H9 (cell line): ENCODE results near the gene TMEM44. TPM values are rescaled to one million over a fixed set of nuclear protein-coding genes. Genes with fewer than 3 reads are reported as not detected.
A peak's percentile ranks its signal among the peaks of the same experiment; 100 is the strongest.

Source experiments
- DNase-seq: peaks from one replicate; pipeline ENCODE4 v3.0.0-alpha.2; 2017
- H2AFZ ChIP-seq: one replicate; pipeline ENCODE4 v1.6.1; 2013; ENCODE audit warnings: mild to moderate bottlenecking, low read length, control low read depth, moderate library complexity
- H2AK5ac ChIP-seq: 2 replicates; pipeline ENCODE4 v1.6.1; 2013; ENCODE audit warnings: low read length, control low read depth, mixed read lengths; ENCODE audit not compliant: insufficient read length
- H2BK120ac ChIP-seq: one replicate; pipeline ENCODE4 v1.6.1; 2013; ENCODE audit warnings: low read depth, mild to moderate bottlenecking, low read length, control low read depth, inconsistent platforms; ENCODE audit not compliant: poor library complexity, severe bottlenecking
- H2BK12ac ChIP-seq: 2 replicates; pipeline ENCODE4 v1.6.1; 2013; ENCODE audit warnings: low read length, control low read depth, mixed read lengths, low read depth; ENCODE audit not compliant: insufficient read length
- H2BK15ac ChIP-seq: 2 replicates; pipeline ENCODE4 v1.6.1; 2013; ENCODE audit warnings: low read depth, low read length, control low read depth
- H2BK20ac ChIP-seq: one replicate; pipeline ENCODE4 v1.6.1; 2013; ENCODE audit warnings: low read depth, mild to moderate bottlenecking, low read length, control low read depth, inconsistent platforms; ENCODE audit not compliant: poor library complexity, severe bottlenecking
- H2BK5ac ChIP-seq: 2 replicates; pipeline ENCODE4 v1.6.1; 2013; ENCODE audit warnings: low read length, control low read depth, mixed read lengths; ENCODE audit not compliant: insufficient read length
- H3K14ac ChIP-seq: 2 replicates; pipeline ENCODE4 v1.6.1; 2013; ENCODE audit warnings: low read length, control low read depth; ENCODE audit not compliant: insufficient read depth
- H3K18ac ChIP-seq: 2 replicates; pipeline ENCODE4 v1.6.1; 2013; ENCODE audit warnings: low read depth, mild to moderate bottlenecking, mixed read lengths, low read length, control low read depth; ENCODE audit not compliant: insufficient read length
- H3K23ac ChIP-seq: 2 replicates; pipeline ENCODE4 v1.6.1; 2013; ENCODE audit warnings: low read length, control low read depth, mixed read lengths, low read depth; ENCODE audit not compliant: insufficient read length
- H3K23me2 ChIP-seq: 2 replicates; pipeline ENCODE4 v1.6.1; 2013; ENCODE audit warnings: low read depth, mild to moderate bottlenecking, mixed read lengths, low read length, control low read depth; ENCODE audit not compliant: insufficient read length, poor library complexity, severe bottlenecking
- H3K27ac ChIP-seq: 2 replicates; pipeline ENCODE4 v1.5.1; 2013; ENCODE audit warnings: low read length, control low read depth, mixed read lengths, low read depth; ENCODE audit not compliant: insufficient read length
- H3K27me3 ChIP-seq: 2 replicates; pipeline ENCODE4 v1.6.1; 2013; ENCODE audit warnings: low read length, control low read depth, inconsistent platforms; ENCODE audit not compliant: insufficient read depth
- H3K4ac ChIP-seq: 2 replicates; pipeline ENCODE4 v1.6.1; 2013; ENCODE audit warnings: low read depth, mild to moderate bottlenecking, control low read depth, inconsistent platforms, low read length, moderate library complexity
- H3K4me1 ChIP-seq: 2 replicates; pipeline ENCODE4 v1.6.1; 2013; ENCODE audit warnings: low read length, control low read depth, inconsistent platforms; ENCODE audit not compliant: insufficient read depth
- H3K4me2 ChIP-seq: 2 replicates; pipeline ENCODE4 v1.6.1; 2013; ENCODE audit warnings: low read length, control low read depth, mixed read lengths; ENCODE audit not compliant: insufficient read length, insufficient read depth
- H3K56ac ChIP-seq: 2 replicates; pipeline ENCODE4 v1.6.1; 2013; ENCODE audit warnings: low read depth, mild to moderate bottlenecking, mixed read lengths, low read length, control low read depth; ENCODE audit not compliant: insufficient read length
- H3K79me1 ChIP-seq: 2 replicates; pipeline ENCODE4 v1.6.1; 2013; ENCODE audit warnings: low read depth, mild to moderate bottlenecking, moderate library complexity, low read length, control low read depth, inconsistent platforms; ENCODE audit not compliant: insufficient read depth, poor library complexity, severe bottlenecking
- H3K79me2 ChIP-seq: 2 replicates; pipeline ENCODE4 v1.6.1; 2013; ENCODE audit warnings: low read length, control low read depth, inconsistent platforms; ENCODE audit not compliant: insufficient read depth
- H3K9ac ChIP-seq: 2 replicates; pipeline ENCODE4 v1.6.1; 2013; ENCODE audit warnings: low read length, control low read depth, mixed read lengths; ENCODE audit not compliant: insufficient read length; ENCODE audit errors: extremely low read depth
- H3K9me3 ChIP-seq: one replicate; pipeline ENCODE4 v1.6.1; 2013; ENCODE audit warnings: low read depth, low read length, inconsistent platforms; ENCODE audit not compliant: control insufficient read depth
- H3T11ph ChIP-seq: one replicate; pipeline ENCODE4 v1.6.1; 2013; ENCODE audit warnings: mild to moderate bottlenecking, low read length, control low read depth, inconsistent platforms
- H4K20me1 ChIP-seq: one replicate; pipeline ENCODE4 v1.6.1; 2013; ENCODE audit not compliant: control insufficient read depth, insufficient read length, insufficient read depth
- H4K5ac ChIP-seq: 2 replicates; pipeline ENCODE4 v1.6.1; 2013; ENCODE audit warnings: low read depth, mild to moderate bottlenecking, mixed read lengths, low read length, control low read depth; ENCODE audit not compliant: insufficient read length
- H4K8ac ChIP-seq: replicated peaks from 2 replicates; pipeline ENCODE4 v1.6.1; 2013; ENCODE audit warnings: low read length, control low read depth, mixed read lengths, low read depth; ENCODE audit not compliant: insufficient read length
- H4K91ac ChIP-seq: 2 replicates; pipeline ENCODE4 v1.6.1; 2013; ENCODE audit warnings: low read depth, mild to moderate bottlenecking, moderate library complexity, mixed read lengths, low read length, control low read depth; ENCODE audit not compliant: insufficient read length
- H3K27ac Mint-ChIP-seq, 3 experiments: 2 replicates in 2 of 3; 3 replicates in 1 of 3; pipeline ENCODE4 v1.8.0; 2020 to 2021; ENCODE audit warnings: mixed read lengths in 3 of 3, mild to moderate bottlenecking in 1 of 3, moderate library complexity in 1 of 3
- H3K27me3 Mint-ChIP-seq: 2 replicates; pipeline ENCODE4 v1.8.0; 2021; ENCODE audit warnings: low read depth, mild to moderate bottlenecking, moderate library complexity, mixed read lengths
- H3K36me3 Mint-ChIP-seq, 3 experiments: 2 replicates in 2 of 3; 3 replicates in 1 of 3; pipeline ENCODE4 v1.8.0; 2020 to 2021; ENCODE audit warnings: low read depth in 3 of 3, mixed read lengths in 3 of 3; ENCODE audit not compliant: insufficient read depth in 1 of 3
- H3K4me1 Mint-ChIP-seq, 2 experiments: 2 replicates each; pipeline ENCODE4 v1.8.0; 2020; ENCODE audit warnings: mixed read lengths in 2 of 2
- H3K4me3 Mint-ChIP-seq, 2 experiments: 2 replicates in 1 of 2; 3 replicates in 1 of 2; pipeline ENCODE4 v1.8.0; 2020 to 2021; ENCODE audit warnings: mild to moderate bottlenecking in 2 of 2, mixed read lengths in 2 of 2, moderate library complexity in 1 of 2
- H3K9me3 Mint-ChIP-seq, 2 experiments: 2 replicates in 1 of 2; 3 replicates in 1 of 2; pipeline ENCODE4 v1.8.0; 2020; ENCODE audit warnings: mild to moderate bottlenecking in 2 of 2, mixed read lengths in 2 of 2, moderate library complexity in 1 of 2
- CTCF ChIP-seq: fragments of 200-600 bp; sonication (generic); conservative IDR thresholded peaks from 3 replicates; pipeline ENCODE4 v1.8.0; 2021; ENCODE audit warnings: antibody characterized with exemption, mild to moderate bottlenecking
- WGBS: extraction: QIAGEN DNeasy Blood & Tissue Kit; methylation state at CpG from one replicate; pipeline ENCODE4 v1.1.7; 2013; ENCODE audit warnings: missing lambda C conversion rate, low lambda C conversion rate, mixed read lengths; ENCODE audit not compliant: insufficient read length; ENCODE audit errors: extremely low coverage; 5-methylcytosine and 5-hydroxymethylcytosine counted together
- total RNA-seq: library from RNA; stranded (reverse); gene quantifications from 2 replicates; pipeline ENCODE4 v1.2.1, GENCODE V29; 2021

The TMEM44 gene
- total RNA-seq, 1 experiment from 2014 or later: 19.8 TPM

- no peak overlapping the region for H3K27ac ChIP-seq
- H3K18ac ChIP-seq: no peak overlapping the region
- H3K56ac ChIP-seq: no peak overlapping the region
- no peak overlapping the region for H3K4ac ChIP-seq
- no peak overlapping the region for H3T11ph ChIP-seq
- WGBS: no CpG with 5 or more reads among the region's 14 CpGs
- H2BK5ac ChIP-seq: no peak overlapping the region
- Mint-ChIP-seq H3K4me1 (peaks cover 8 to 15% of the 10 kb centered on the region in 2 experiments), H3K9me3 (no peaks in the 10 kb centered on the region; a peak in 1 of 5 replicates), H3K36me3 (no peaks in the 10 kb centered on the region), H3K27ac (no peak overlapping the region), H3K4me3 (no peak overlapping the region), H3K27me3 (peaks cover 51% of the 10 kb centered on the region)
- no peaks in the 10 kb centered on the region for H3K9me3 ChIP-seq
- H3K14ac ChIP-seq: no peak overlapping the region
- no peak overlapping the region for H2BK15ac ChIP-seq
- H3K4me2 ChIP-seq: no peak overlapping the region
- H3K9ac ChIP-seq: no peak overlapping the region
- no peak overlapping the region for H2BK12ac ChIP-seq
- DNase-seq: peak; percentile 81
- peaks cover 20% of the 10 kb centered on the region for H3K23me2 ChIP-seq
- peaks cover 22% of the 10 kb centered on the region; the same call in 1 of the 2 replicates for H3K27me3 ChIP-seq
- no peak overlapping the region for H2AFZ ChIP-seq
- no peak overlapping the region for H2AK5ac ChIP-seq
- no peak overlapping the region for H4K8ac ChIP-seq
- no peaks in the 10 kb centered on the region for H4K20me1 ChIP-seq
- peak; percentile 93 for TF ChIP-seq CTCF
- H2BK20ac ChIP-seq: no peak overlapping the region
- H3K23ac ChIP-seq: no peak overlapping the region
- no peaks in the 10 kb centered on the region for H3K79me1 ChIP-seq
- H4K91ac ChIP-seq: no peak overlapping the region
- H4K5ac ChIP-seq: no peak overlapping the region
- no peak overlapping the region for H2BK120ac ChIP-seq
- no peaks in the 10 kb centered on the region for H3K4me1 ChIP-seq
- no peaks in the 10 kb centered on the region for H3K79me2 ChIP-seq
These were observed 49.6 kb upstream of the TMEM44 start for GRCh38 chr3:194682694-194683310.
